ENCODE data around the gene CDH12. TPM values are rescaled to one million over a fixed set of nuclear protein-coding genes. Genes with fewer than 3 reads are reported as not detected.

Gene CDH12
- total RNA-seq, 1 experiment from 2014 or later = not detected

DNA sequence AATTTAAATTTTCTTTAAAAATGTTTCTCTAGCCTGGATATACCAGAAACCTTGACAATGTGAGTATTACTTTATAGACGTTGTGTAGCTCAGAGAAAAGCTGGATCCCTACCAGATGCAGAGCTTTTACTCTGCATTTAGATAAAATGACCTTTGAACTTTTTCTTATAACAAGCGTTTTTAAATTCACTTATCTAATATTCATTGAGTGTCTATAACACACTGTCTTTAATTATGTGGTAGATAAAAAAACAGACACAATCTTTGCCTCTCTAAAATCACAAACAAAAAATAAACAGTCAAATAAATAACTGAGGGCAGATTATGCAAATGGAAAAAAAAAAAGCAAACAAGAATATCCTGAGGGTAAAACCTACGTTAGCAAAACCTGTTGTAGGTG is 773.6 kb downstream of the CDH12 start:
- no CpG with 5 or more reads among the region's 3 CpGs for WGBS (ENCODE audit: extremely low coverage, insufficient read length, low lambda C conversion rate)
- no peaks in the 10 kb centered on the region for H3K9me3 Mint-ChIP-seq
- H3K18ac ChIP-seq (ENCODE audit: insufficient read length, low read depth, low read length) = no peak overlapping the region

More for the DNA sequence above, 773.6 kb downstream of the CDH12 start:
- Histone ChIP-seq H2BK5ac (ENCODE audit: insufficient read length, low read length) (no peak overlapping the region), H4K91ac (ENCODE audit: insufficient read length, low read depth, low read length) (no peak overlapping the region), H3K4ac (ENCODE audit: low read depth, low read length) (no peak overlapping the region), H3K23me2 (ENCODE audit: insufficient read length, low read depth, low read length, poor library complexity, severe bottlenecking) (no peaks in the 10 kb centered on the region), H3K79me2 (ENCODE audit: insufficient read depth, low read length) (no peaks in the 10 kb centered on the region), H3K27me3 (ENCODE audit: insufficient read depth, low read length) (no peaks in the 10 kb centered on the region), H2AK5ac (ENCODE audit: insufficient read length, low read length) (no peak overlapping the region), H2BK20ac (ENCODE audit: low read depth, low read length, poor library complexity, severe bottlenecking) (no peak overlapping the region), H2BK15ac (ENCODE audit: low read depth, low read length) (no peak overlapping the region), H2BK120ac (ENCODE audit: low read depth, low read length, poor library complexity, severe bottlenecking) (no peak overlapping the region), H3K9ac (ENCODE audit: extremely low read depth, insufficient read length, low read length) (no peak overlapping the region), H3K14ac (ENCODE audit: insufficient read depth, low read length) (no peak overlapping the region), H2BK12ac (ENCODE audit: insufficient read length, low read depth, low read length) (no peak overlapping the region), H3K79me1 (ENCODE audit: insufficient read depth, low read depth, low read length, poor library complexity, severe bottlenecking) (no peaks in the 10 kb centered on the region), H3K4me2 (ENCODE audit: insufficient read depth, insufficient read length, low read length) (no peak overlapping the region), H3K9me3 (ENCODE audit: control insufficient read depth, low read depth, low read length) (no peaks in the 10 kb centered on the region), H4K20me1 (ENCODE audit: control insufficient read depth, insufficient read depth, insufficient read length) (no peaks in the 10 kb centered on the region), H4K8ac (replicated peaks; ENCODE audit: insufficient read length, low read depth, low read length) (no peak overlapping the region), H3K27ac (ENCODE audit: insufficient read length, low read depth, low read length) (no peak overlapping the region), H3K56ac (ENCODE audit: insufficient read length, low read depth, low read length) (no peak overlapping the region), H4K5ac (ENCODE audit: insufficient read length, low read depth, low read length) (no peak overlapping the region), H2AFZ (ENCODE audit: low read length) (no peak overlapping the region), H3K4me1 (ENCODE audit: insufficient read depth, low read length) (no peaks in the 10 kb centered on the region), H3T11ph (ENCODE audit: low read length) (no peak overlapping the region), H3K23ac (ENCODE audit: insufficient read length, low read depth, low read length) (no peak overlapping the region)
- Mint-ChIP-seq H3K27ac (no peak overlapping the region), H3K27me3 (ENCODE audit: low read depth) (no peaks in the 10 kb centered on the region), H3K4me3 (no peak overlapping the region), H3K4me1 (no peaks in the 10 kb centered on the region), H3K36me3 (ENCODE audit: insufficient read depth in 1 of 3, low read depth in 3 of 3) (no peaks in the 10 kb centered on the region)
- TF ChIP-seq, protein P1, sequence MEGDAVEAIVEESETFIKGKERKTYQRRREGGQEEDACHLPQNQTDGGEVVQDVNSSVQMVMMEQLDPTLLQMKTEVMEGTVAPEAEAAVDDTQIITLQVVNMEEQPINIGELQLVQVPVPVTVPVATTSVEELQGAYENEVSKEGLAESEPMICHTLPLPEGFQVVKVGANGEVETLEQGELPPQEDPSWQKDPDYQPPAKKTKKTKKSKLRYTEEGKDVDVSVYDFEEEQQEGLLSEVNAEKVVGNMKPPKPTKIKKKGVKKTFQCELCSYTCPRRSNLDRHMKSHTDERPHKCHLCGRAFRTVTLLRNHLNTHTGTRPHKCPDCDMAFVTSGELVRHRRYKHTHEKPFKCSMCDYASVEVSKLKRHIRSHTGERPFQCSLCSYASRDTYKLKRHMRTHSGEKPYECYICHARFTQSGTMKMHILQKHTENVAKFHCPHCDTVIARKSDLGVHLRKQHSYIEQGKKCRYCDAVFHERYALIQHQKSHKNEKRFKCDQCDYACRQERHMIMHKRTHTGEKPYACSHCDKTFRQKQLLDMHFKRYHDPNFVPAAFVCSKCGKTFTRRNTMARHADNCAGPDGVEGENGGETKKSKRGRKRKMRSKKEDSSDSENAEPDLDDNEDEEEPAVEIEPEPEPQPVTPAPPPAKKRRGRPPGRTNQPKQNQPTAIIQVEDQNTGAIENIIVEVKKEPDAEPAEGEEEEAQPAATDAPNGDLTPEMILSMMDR (conservative IDR thresholded peaks at IDR 0.05) = no peak
- DNase-seq = no peak
